DMS153 treated with DMSO at 0.1 percent for 48 hours (cell line): ENCODE results near the gene NRXN2.

Source experiments
- DNase-seq: peaks from one replicate; lab custom pipeline; 2025; ENCODE audit not compliant: unreplicated experiment; lab: John Stamatoyannopoulos, UW

The NRXN2 gene

DNA sequence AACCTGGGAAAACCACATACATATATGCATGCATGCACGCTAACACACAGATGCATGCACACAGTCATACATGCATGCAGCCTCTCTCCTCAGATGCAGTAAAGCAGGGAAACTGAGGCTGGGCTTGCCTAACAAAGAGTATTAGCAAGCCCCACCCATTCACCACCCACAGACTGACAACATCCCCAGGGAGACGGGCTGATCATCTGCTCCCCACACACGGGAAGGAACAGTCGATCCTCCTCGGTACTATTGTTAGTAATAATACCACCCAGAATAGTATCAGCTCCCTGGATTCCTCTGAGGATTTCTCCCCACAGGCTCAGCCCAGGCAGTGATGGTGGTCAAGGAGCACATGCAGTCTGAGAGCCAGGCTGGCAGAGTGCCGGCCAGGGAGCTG lies 90.8 kb downstream of the NRXN2 start:
- no peak for DNase-seq

DNA sequence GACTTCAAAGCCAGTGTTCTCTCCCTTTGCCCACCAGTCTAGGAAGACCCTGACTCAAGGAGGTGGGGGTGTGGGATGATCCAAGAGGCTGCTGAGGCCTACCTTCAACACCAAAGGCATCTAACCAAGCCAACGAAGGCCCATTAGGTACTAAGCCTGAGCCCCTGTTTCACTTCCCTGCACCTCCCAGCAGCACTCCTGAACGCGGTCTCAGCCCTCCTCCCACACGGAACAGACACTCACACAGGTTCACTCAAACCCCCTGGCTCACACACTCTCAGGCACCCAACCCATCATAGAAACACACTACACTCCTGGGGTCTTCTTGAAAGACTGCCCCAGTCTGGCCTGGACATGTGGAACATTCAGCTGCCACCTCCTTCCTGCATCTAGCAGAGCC lies 91.3 kb downstream of the NRXN2 start:
- DNase-seq, result no peak

DNA sequence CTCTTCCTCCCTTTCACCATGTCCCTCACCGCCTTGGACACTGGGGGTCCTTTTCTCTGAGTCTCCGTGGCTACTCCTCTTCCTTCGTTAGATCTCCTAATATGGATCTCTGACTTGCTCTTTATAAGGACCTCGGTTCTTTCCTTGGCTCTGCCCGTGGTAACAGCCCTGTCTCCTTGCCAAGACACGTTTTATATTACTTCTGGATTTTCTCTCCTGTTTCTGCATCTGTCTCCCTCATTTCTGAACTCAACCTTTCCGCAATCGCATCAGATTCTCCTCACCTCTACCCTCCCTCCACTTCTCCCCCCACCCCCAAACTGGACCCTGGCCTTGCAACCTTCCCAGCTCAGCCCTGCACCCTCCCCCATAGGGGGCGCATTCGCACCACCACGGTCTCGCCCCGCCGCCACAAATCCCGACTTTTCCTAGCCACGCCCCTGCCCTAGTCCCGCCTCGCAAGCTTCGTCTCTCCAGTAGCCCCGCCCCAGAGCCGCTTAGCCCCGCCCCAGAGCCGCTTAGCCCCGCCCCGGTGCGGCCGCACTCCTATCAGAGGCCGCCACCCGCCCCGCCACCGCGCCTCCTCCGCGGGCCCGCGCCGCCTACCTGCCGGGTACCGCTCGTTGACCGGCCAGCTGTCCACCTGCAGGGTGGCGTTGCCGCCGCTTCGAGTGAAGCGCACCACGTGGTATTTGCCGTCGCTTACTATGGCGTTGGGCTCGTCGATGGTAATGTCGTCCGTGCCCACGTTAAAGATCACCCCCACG lies 93.0 kb downstream of the NRXN2 start:
- DNase-seq, result no peak

DNA sequence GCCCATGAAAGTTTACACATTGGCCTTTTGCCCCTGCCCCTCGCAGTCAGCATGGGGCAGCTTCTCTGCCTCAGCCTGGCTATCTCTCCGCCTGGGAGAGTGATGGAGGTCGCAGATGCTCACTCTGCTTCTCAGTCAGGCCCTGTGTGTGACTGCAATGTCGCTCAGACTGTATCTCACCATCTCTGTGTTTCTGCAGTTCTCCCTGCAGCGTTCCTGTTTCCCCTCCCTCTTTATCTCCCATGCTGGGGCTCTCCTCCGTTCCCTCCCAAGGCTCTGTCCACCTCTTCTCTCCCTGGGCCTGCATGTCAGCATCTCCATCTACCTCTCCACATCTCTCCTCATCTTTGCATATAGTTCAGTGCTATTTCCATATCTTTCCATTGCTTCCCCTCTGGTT lies 93.9 kb downstream of the NRXN2 start:
- no peak for DNase-seq

DNA sequence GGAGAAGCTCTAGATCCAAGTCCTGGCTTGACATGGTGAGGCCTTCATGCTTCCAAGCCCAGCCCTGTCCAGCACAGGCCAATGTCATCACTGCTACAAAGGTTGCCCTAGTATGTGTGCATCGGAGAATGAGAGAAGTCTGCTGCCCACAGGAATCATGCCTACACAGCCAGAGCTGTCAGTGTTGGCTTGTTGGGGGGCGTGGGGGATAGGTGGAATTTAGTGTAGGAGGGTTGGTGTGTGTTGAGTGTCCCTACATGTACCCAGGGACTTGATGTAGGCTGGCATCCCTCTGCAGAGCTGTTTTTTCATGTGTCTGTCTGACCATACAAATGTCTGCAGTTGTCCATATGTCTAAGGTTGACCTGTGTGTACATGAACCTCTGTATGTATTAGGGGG lies 94.4 kb downstream of the NRXN2 start:
- DNase-seq, result no peak

DNA sequence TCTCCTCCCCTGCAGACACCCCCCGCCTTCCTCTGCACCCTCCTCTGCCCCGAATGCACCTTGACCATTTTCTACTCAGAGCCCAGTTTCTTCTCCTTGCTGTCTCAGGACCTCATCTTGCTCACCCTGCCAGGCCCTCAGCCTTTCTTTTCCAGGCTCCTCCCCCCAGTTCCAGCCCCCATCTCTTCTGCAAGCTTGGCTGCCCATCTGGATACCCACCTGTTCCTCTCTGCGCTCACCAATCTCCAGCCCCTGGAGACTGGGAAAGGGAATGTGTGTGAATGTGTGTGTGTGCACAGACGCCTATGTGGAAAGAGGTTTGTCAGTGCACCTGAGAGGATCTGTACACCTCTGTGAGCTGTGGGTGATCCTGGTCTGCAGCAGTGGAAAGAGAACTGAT lies 95.6 kb downstream of the NRXN2 start:
- DNase-seq, result no peak

DNA sequence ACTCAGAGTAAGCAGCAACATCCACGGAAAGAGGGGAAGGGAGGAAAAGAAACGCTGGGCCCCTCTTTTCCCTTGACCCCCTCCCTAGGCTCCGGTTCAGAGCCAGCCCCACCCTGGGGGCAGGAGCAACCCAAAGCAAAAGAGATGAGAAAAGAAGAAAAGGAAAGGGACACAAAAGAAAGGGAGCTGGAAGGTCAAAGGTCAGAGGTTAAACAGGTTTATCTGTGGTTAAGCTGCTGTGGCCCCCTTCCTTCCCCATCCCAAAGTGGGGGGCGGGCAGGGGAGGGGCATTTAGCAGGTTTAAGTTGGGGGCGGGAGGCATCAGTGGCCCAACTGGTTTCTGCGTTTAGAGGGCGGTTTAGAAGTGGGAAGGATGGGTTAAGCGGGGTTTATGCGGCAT lies 96.4 kb downstream of the NRXN2 start:
- DNase-seq, result no peak

DNA sequence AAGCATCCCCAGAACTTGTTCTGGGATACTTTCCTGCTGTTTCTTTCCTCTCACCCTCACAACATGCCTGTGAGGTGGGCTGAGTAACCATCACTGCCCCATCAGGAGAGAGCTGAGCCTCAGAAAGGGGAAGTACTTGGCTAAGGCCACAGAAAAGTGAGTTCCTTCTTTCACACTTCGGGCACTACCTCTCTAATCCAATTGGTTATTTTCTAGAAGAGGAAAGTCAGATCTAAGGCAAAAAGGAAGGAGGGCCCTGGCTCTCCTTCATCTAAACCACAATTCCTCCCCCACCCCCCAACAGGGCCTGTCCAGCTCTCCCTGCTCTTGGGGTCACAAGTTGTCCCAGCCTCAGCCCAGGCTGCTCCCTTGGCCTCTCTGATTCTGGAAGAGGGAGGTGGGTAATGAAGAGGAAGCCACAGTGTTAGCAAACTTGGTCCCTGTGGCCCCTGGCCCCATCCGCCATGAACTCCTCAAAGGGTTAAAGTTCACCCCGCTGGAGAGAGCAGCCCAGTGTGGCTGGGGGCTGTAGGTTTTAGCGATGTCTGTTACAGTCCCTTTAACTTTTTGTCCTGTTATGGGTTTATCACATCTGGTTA lies 98.0 kb downstream of the NRXN2 start:
- no peak for DNase-seq

DNA sequence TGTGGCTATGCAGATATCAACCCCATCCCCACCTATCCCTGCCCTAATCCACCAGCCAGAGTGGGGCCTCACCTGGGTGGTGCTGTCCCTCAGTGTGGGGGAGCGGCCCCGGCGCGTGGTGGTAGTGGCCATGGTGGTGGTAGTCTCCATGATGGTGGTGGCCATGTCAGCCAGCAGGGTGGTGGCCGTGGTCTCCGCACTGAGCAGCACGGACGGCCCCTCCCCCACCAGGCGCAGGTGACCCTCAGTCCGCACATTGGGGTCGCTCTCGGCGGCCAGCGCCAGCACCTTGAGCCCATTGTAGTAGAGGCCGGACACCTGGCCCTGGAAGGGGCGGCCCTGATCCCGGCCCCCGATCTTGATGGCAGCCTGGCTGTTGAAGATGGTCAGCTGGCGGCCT lies 100.3 kb downstream of the NRXN2 start:
- DNase-seq, result no peak

DNA sequence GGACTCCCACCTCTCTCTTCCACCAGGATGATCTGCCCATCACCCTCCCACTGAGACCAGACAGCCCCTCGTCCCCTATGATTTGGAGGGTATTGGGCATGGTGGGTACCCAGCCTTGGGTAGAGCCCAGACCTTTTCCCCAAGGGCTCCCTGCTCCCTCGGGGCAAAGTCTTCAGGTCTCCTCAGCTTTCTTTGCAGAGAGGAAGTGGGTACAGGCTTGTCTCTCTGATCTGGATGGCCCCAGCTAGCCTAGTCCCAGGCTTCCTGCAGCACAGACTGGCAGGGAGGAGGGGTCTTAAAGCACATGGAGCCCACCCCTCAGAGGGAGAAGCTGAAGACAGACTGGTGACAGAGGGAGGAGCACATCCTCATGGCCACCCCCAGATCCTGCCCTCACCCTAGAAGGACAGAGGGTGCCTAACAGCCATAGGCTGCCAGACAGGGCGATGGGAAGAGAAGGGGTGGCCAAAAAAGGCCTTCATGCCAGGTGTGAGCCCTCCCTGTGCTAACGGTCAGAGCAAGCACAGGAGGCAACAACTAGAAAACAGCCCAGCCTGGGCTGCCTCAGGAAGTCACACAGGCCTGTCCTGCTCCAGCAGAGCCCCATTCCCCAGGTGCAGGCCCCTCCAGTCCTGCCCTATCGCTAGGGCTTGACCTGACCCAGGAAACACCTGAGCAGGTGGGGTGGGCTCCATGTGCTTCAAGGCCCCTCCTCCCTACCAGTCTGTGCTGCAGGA lies 101.5 kb downstream of the NRXN2 start:
- no peak for DNase-seq

DNA sequence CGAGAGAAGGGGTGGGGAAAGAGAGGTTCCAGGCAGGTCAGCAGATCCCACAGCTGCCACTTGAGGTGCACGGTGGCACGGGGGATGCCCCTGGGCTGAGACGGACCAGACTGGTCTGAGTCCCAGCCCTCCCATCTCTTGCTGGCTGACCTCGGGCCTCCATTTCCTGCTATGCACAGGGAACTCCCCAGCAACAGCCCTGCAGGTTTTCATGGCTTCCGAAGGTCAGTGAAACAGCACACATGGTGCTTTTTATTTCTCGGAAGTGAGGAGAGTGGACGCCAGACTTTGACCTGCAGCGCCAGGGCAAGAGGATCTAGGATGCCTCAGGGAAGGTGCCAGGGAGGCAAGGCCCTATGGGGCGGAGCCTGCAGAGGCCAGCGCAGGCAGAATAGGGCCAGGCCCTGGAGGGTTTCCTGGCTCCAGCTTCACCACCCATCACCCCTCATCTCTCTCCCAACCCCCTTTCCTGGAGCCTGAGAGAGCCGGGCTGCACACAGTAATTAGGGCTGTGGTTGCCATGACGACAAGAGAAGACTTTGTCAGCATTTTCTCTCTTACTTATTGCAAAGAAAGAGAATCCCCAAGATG lies 102.5 kb downstream of the NRXN2 start:
- DNase-seq, result no peak

DNA sequence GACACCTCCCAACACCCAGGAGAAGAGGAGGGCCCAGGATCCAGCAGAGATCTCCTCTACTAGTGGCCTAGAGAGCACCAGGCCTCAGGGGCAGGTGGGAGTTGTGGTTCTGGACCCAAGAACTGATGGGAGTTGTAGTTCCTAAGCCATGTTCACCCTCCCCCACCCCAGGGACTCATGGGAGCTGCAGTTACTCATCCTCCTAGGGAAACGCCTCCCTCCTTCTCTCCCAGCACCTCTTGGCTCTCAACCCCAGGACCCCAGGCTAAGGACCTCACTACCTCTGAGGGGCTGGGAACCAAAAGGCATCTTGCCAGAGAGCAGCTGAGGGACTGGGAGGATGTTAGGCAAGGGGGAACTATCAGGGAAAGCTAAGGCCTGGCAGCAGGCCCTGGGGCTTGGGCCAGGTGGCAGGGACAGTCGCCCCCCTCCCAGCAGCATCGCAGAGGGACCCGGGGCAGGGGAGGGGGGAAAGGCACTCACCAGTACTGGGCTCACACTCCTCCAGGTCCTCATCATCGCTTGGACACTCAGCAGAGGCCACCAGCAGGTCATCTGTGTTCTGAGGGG lies 103.1 kb downstream of the NRXN2 start:
- DNase-seq, result no peak

DNA sequence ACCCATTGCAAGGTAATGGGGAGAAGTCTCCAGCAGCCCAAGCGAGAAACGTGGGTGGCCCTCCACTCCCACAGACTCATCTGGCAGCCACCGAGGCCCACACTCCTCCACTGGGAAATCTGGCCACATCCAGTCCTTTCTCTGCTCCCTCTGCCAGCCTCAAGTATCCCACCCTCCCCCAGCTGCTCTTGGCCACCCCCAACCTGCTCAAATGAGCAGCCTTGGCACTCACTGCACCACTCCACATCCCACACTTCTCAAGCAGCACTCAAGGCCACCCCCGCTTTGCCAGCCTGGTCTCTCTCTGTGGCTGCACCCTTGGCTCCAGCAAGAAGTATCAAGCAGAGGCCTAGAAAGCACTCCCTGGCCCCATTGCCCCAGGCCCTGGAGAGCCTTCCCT lies 103.8 kb downstream of the NRXN2 start:
- no peak for DNase-seq

DNA sequence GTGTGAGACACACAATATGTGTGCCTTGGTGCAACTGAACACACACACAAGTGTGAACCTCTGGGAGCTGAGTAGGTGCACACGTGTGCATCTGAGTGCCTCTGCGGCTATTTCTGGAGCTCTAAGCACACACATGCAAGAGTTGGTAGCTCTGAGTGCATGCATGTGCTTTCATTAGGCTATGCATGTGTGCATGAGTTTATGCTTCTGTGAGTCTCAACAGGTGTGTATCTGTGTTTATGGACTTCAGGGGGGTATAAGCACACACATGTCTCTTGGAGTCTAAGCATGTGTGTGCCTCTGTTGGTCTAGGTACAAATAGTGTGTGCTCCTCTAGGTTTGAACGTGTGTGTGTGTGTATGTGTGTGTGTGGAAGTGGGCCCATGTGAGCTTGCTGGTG lies 106.2 kb downstream of the NRXN2 start:
- no peak for DNase-seq

DNA sequence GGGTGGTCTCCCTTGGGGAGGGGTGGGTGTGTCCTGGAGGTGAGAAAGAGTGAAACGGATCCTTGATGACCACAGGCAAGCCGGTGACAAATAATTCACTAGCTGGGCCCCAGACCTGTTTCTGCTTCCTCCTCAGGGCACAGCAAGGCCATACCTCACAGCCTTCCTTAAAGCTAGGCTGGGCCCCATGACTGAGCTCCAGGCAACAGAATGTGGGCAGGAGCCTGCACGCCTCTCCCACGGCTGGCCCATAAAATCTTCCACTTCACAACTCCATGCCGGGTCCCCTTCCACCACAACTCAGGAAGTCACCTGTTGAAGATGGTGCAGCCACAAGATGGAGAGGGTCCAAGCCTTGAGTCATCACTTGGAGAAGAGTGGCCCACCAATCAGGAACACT lies 108.1 kb downstream of the NRXN2 start:
- DNase-seq, result no peak

DNA sequence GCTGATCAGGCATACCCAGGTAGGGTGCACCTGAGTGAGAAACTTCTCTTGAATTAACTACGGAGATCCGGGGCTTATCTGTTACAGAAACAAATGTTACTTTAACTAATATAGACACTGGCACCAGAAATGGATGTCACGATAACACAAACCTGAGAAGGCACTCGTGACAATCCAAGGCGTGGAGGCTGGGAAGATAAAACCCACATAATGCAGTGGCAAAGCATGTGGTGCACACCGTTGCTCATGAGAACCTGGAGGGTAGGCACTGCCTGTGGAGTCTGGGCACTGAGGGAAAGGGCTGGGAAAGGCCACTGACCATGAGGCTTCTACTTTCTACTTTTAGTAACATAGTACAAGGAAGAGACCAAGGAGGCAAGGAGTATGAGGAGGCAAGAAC lies 109.3 kb downstream of the NRXN2 start:
- DNase-seq, result no peak

DNA sequence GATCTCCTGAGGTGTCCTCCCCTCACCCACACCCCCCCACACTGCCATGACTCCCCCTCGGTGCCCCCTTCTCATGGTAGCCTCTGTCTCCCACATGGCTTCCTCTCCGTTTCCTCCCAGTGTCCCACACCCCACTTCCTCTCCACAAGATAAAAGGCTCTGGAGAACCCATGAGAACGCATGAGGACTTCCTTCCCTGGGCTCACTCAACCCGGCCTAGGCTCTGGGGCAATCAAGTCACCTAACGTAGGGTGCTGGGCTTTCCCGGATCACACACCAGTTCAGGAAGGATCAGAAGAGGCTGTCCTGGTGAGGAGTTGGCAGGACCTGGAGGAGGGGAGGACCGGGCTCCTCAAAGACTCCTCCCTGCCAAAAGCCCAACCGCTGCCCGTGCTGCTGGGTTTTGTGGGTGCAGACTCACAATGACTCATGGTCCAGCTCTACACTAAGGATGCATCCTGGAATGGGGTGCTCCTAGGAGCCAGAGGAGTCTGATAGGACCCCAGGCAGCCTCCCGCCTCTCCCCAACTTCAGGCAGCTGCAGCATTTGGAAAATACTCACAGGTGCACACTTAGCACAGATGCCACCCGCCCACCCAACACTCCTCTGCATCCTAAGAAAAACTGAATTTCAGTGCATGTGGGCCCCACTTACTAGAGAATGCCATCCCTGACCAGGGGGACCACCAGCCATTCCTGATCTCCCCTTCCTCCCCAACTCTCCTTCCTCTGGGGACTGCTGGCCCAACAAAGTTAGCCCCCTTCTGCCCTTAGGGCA lies 110.9 kb downstream of the NRXN2 start:
- DNase-seq, result no peak

DNA sequence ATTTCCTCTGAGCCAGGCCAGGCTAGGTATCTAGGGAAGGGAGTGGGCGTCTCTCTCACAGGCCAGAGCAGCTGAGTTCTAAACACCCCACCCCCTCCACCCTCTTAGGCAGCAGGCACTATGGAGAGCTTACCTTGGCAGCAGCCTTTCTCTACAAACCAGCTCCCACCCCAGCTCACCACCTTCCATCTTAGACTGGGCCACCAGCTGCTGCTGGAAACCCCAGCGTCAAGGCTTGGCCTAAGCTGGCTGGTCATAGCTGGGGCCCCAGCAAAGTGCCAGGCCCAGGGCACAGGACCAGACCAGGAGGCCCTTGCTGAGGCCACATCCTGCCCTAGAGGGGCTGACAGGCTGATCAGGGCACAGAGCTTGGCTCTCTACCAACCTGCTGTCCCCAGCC lies 111.8 kb downstream of the NRXN2 start:
- no peak for DNase-seq

DNA sequence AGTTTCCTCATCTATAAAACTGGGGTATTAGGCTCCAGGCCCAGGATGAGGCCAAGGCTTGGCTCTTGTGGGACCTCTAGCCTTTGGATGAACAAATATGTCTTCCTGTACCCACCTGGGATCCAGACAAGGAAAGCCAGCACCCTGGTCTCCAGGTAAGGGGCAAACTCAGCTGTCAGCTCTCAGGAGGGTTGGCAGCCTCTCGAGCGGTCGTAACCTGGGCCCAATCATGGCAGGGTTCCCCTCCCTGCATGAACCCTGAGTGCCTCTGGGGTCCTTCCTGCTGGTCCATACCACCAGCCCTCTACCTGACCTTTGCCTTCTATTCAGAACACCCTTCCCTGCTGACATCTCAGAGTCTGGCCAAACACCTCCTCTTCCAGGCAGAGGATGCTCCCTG lies 112.4 kb downstream of the NRXN2 start:
- DNase-seq, result no peak

DNA sequence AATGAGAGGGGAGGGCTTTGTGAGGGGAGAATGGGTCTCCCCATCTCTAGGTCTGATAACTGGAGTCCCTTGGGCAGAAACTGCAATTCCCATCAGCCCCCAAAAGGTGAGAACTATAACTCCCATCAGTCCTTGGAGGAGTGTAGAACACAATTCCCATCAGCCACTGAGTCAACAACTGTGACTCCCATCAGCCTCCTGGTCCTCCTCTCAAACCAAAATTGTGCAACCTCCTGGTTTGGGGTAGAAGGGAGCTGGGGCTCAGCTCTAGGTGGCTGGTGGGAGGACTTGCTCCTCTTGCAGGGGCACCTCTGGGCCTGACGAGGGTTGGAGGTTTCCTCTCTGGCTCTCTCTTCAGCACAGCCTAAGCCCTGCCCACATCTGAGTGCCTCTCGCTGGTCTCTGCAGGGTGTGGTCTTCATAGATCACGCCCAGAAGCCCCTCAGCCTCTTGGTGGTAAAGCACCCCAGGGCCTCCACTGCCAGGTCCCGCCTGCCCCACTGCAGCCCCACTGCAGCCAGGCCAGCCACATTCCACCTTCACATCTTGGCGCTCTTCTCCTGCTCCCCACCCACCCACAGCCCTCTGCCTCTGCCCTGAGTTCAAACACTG lies 113.5 kb downstream of the NRXN2 start:
- DNase-seq, result no peak
